HT1080 (cell line): ENCODE results near the gene XK. TPM values are rescaled to one million over a fixed set of nuclear protein-coding genes. Genes with fewer than 3 reads are reported as not detected.
"Not testable (repeated sequence)": the region's sequence is repeated elsewhere in the genome, so short reads cannot be mapped to it uniquely, and the experiment has no call there.

ENCODE experiments used
- DNase-seq: peaks from one replicate; pipeline ENCODE4 v3.0.0-alpha.2; 2015; ENCODE audit warnings: low read depth
- total RNA-seq: library from RNA; depleted of rRNA; stranded (reverse); fragments of >200 nt; shearing (Covaris generic); gene quantifications from 2 replicates; pipeline ENCODE4 v1.2.3, GENCODE V29; 2014; rRNA removed

Gene XK
- total RNA-seq, 1 experiment from 2014 or later, result 1.8 TPM

GRCh38 chrX:37752936-37753335 is 67.3 kb downstream of the XK start:
- no peak for DNase-seq

- no peak for DNase-seq
These were observed 67.8 kb downstream of the XK start for GRCh38 chrX:37753384-37753783.

- DNase-seq, result no peak
These were observed 68.9 kb downstream of the XK start for GRCh38 chrX:37754516-37754915.

GRCh38 chrX:37755025-37755424 is 69.4 kb downstream of the XK start:
- peak; percentile 2 for DNase-seq

GRCh38 chrX:37757082-37757481 is 71.5 kb downstream of the XK start:
- no peak for DNase-seq

GRCh38 chrX:37759351-37759750 is 73.8 kb downstream of the XK start:
- DNase-seq, result no peak

GRCh38 chrX:37759878-37760418 is 74.4 kb downstream of the XK start:
- DNase-seq, result no peak

GRCh38 chrX:37763400-37763799 is 77.8 kb downstream of the XK start:
- no peak for DNase-seq

GRCh38 chrX:37765507-37765906 is 79.9 kb downstream of the XK start:
- no peak for DNase-seq

GRCh38 chrX:37767430-37767829 is 81.8 kb downstream of the XK start:
- no peak for DNase-seq

- not testable (repeated sequence) for DNase-seq
These were observed 83.3 kb downstream of the XK start for GRCh38 chrX:37768866-37769265.

GRCh38 chrX:37776283-37776986 is 90.8 kb downstream of the XK start:
- no peak for DNase-seq

- no peak for DNase-seq
These were observed 91.4 kb downstream of the XK start for GRCh38 chrX:37776987-37777325.

- DNase-seq, result no peak
These were observed 94.3 kb downstream of the XK start, which contains the start of gene CYBB for GRCh38 chrX:37779857-37780256. Gene CYBB, plus strand, starts transcription at chrX:37780059. Its CDS starts 19 bp downstream, at chrX:37780078.

GRCh38 chrX:37781081-37781480 is 95.5 kb downstream of the XK start:
- DNase-seq, result no peak

Other genes with a start within 250 kb of the XK start
- 1.8 and 1.9 TPM in 2 replicates for gene LANCL3, start 114.1 kb upstream of the XK start, total RNA-seq
- gene CYBB, start 94.3 kb downstream of the XK start, total RNA-seq, result 0.13 TPM in 1 of 2 replicates, not detected in the other
- gene DYNLT3, start 161.8 kb downstream of the XK start, total RNA-seq, result 18.4 and 20.7 TPM in 2 replicates